AG04449 (cell line): ENCODE measurements around the gene RAB3C.

Experiments used
- CTCF ChIA-PET: fragments of 350-600 bp; formaldehyde crosslinking; extraction: SDS; loops from one replicate; lab custom pipeline; 2021; ENCODE audit warnings: antibody characterized with exemption; lab: Yijun Ruan, JAX
- POLR2A ChIA-PET: fragments of 400-600, 350-600 bp; formaldehyde crosslinking; extraction: SDS; loops from one replicate; lab custom pipeline; 2020; ENCODE audit warnings: antibody characterized with exemption, inconsistent platforms; lab: Yijun Ruan, JAX
- DNase-seq: peaks from one replicate; pipeline ENCODE4 v3.0.0-alpha.2; 2010; ENCODE audit warnings: low read depth, low spot score
- H3K4me3 ChIP-seq: 2 replicates; pipeline ENCODE4 v1.5.1; 2011; ENCODE audit warnings: low read depth, mild to moderate bottlenecking, control low read depth, low read length
- TF ChIP-seq, protein P1 (sequence below): IDR thresholded peaks from one replicate; pipeline ENCODE4 v1.5.1; 2011; ENCODE audit warnings: mild to moderate bottlenecking, moderate library complexity, low read length, control low read depth, inconsistent platforms; ENCODE audit not compliant: insufficient read depth; ENCODE audit errors: missing control alignments

Gene RAB3C

GRCh38 chr5:58755397-58755796 is 172.5 kb downstream of the RAB3C start:
- DNase-seq, result no peak
- H3K4me3 ChIP-seq, result no peak overlapping the region
- TF ChIP-seq, protein P1, sequence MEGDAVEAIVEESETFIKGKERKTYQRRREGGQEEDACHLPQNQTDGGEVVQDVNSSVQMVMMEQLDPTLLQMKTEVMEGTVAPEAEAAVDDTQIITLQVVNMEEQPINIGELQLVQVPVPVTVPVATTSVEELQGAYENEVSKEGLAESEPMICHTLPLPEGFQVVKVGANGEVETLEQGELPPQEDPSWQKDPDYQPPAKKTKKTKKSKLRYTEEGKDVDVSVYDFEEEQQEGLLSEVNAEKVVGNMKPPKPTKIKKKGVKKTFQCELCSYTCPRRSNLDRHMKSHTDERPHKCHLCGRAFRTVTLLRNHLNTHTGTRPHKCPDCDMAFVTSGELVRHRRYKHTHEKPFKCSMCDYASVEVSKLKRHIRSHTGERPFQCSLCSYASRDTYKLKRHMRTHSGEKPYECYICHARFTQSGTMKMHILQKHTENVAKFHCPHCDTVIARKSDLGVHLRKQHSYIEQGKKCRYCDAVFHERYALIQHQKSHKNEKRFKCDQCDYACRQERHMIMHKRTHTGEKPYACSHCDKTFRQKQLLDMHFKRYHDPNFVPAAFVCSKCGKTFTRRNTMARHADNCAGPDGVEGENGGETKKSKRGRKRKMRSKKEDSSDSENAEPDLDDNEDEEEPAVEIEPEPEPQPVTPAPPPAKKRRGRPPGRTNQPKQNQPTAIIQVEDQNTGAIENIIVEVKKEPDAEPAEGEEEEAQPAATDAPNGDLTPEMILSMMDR, result no peak
- ChIA-PET CTCF (no interaction called here), POLR2A (no interaction called here)

GRCh38 chr5:58759745-58760144 is 176.9 kb downstream of the RAB3C start:
- DNase-seq, result no peak
- no peak overlapping the region for H3K4me3 ChIP-seq
- ChIA-PET POLR2A (no interaction called here), CTCF (no interaction called here)
- TF ChIP-seq, protein P1, result no peak

DNA sequence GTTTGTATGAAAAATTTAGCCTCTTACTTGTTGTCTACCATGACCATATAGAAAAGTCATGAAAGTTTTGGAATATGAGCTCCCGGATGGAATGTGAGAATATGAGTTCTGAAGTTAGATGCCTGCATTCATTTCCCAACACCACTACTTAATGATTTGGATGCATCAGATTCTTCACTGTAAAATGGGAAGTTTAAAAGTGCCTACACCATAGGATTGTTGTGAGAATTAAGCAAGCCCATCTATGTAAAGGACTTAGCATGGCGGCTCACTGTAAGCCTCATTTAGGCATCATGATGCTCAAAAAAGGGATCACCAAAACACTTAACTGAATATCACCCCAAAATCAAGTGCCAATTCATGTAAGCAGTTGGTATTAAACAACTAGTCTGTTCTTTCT is 177.3 kb downstream of the RAB3C start:
- no peak for DNase-seq
- no peak overlapping the region for H3K4me3 ChIP-seq
- ChIA-PET CTCF (no interaction called here), POLR2A (no interaction called here)
- TF ChIP-seq, protein P1, result no peak

- DNase-seq, result no peak
- POLR2A ChIA-PET, result no interaction called here
- H3K4me3 ChIP-seq, result no peak overlapping the region
- TF ChIP-seq, protein P1, result no peak
- CTCF ChIA-PET, result no interaction called here
Observed at GRCh38 chr5:58761407-58761806, 178.5 kb downstream of the RAB3C start.

DNA sequence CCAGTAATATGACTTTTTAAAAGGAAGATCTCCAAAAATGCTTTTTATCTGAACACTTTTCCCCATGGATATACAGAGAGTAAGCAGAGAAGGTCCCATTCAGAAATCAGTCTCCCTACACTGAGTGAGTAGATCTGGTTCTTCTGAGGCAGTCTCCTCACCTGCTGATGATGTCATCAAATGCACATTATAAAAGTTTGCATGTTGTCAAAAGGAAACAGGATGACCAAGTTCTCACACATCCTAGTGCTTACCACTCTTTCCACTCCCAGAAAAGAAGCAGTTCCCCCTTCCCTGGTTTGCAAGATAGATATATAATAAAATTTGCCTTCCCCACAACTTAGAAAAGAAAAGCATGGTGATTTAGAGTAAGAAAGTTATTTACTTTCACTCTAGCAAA is 180.5 kb downstream of the RAB3C start:
- ChIA-PET CTCF (no interaction called here), POLR2A (no interaction called here)
- TF ChIP-seq, protein P1, result no peak
- DNase-seq, result no peak
- no peak overlapping the region for H3K4me3 ChIP-seq

GRCh38 chr5:58764199-58764598 is 181.3 kb downstream of the RAB3C start:
- DNase-seq, result no peak
- TF ChIP-seq, protein P1, result no peak
- ChIA-PET CTCF (no interaction called here), POLR2A (no interaction called here)
- no peak overlapping the region for H3K4me3 ChIP-seq

DNA sequence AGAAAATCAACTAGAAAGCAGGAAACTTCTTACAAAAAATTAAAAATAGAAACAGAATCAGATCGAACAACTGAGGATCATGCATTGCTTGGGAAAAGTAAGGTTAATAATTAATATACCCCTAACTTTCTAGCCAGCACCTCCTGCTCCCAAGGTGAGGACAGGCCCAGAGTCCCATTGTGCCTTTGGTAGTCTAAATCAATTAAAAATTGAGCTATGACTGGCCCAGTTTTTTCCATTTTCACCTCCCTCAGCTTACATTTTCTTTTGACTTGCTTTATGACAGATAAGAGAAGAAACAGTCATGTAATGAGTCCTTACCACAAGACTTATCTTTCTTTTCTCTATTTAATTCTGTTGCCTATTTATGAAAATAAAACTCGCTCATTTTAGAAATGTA is 182.2 kb downstream of the RAB3C start:
- no peak overlapping the region for H3K4me3 ChIP-seq
- CTCF ChIA-PET, result no interaction called here

More for the DNA sequence above, 182.2 kb downstream of the RAB3C start:
- TF ChIP-seq, protein P1, result no peak
- DNase-seq, result no peak
- POLR2A ChIA-PET, result no interaction called here
